Type B pancreatic cell (in vitro differentiated cells): ENCODE measurements around the gene NCOA7. TPM values are rescaled to one million over a fixed set of nuclear protein-coding genes. Genes with fewer than 3 reads are reported as not detected.

Source experiments
- DNase-seq: peaks from one replicate; pipeline ENCODE4 v3.0.0; 2021; ENCODE audit warnings: mixed read lengths; ENCODE audit not compliant: unreplicated experiment; ENCODE audit errors: extremely low spot score
- H3K27ac Mint-ChIP-seq: 2 replicates; pipeline ENCODE4 v1.8.0; 2021; ENCODE audit warnings: mild to moderate bottlenecking, mixed read lengths
- H3K27me3 Mint-ChIP-seq: 2 replicates; pipeline ENCODE4 v1.8.0; 2021; ENCODE audit warnings: mixed read lengths
- H3K36me3 Mint-ChIP-seq: 2 replicates; pipeline ENCODE4 v1.8.0; 2021; ENCODE audit warnings: mixed read lengths
- H3K4me1 Mint-ChIP-seq: one replicate; pipeline ENCODE4 v1.8.0; 2021; ENCODE audit warnings: mixed read lengths; ENCODE audit not compliant: unreplicated experiment
- H3K4me3 Mint-ChIP-seq: 2 replicates; pipeline ENCODE4 v1.8.0; 2021; ENCODE audit warnings: mild to moderate bottlenecking, mixed read lengths
- H3K9me3 Mint-ChIP-seq: 2 replicates; pipeline ENCODE4 v1.8.0; 2021; ENCODE audit warnings: mixed read lengths
- CTCF ChIP-seq: fragments of 200-600 bp; sonication (generic); conservative IDR thresholded peaks from 2 replicates; pipeline ENCODE4 v1.5.0; 2021; ENCODE audit warnings: antibody characterized with exemption, mild to moderate bottlenecking
- total RNA-seq: library from RNA; stranded (reverse); gene quantifications from 2 replicates; pipeline ENCODE4 v1.2.1, GENCODE V29; 2021; ENCODE audit warnings: low replicate concordance

The NCOA7 gene
- total RNA-seq, 1 donor from 2014 or later, result 29.9 TPM

GRCh38 chr6:125753218-125753936 lies 37.4 kb upstream of the NCOA7 start:
- no peaks in the 10 kb centered on the region for H3K9me3 Mint-ChIP-seq
- H3K4me3 Mint-ChIP-seq, result peak overlapping the region; percentile 31
- H3K36me3 Mint-ChIP-seq, result peaks cover 6% of the 10 kb centered on the region
- H3K4me1 Mint-ChIP-seq, result peaks cover 21% of the 10 kb centered on the region
- TF ChIP-seq CTCF, result peak; percentile 73
- DNase-seq, result no peak
- peaks cover 34% of the 10 kb centered on the region for H3K27me3 Mint-ChIP-seq
- no peak overlapping the region for H3K27ac Mint-ChIP-seq

GRCh38 chr6:125753937-125754259 lies 36.9 kb upstream of the NCOA7 start:
- no peaks in the 10 kb centered on the region for H3K9me3 Mint-ChIP-seq
- H3K4me3 Mint-ChIP-seq, result no peak overlapping the region
- peaks cover 21% of the 10 kb centered on the region for H3K4me1 Mint-ChIP-seq
- peaks cover 8% of the 10 kb centered on the region for H3K36me3 Mint-ChIP-seq
- H3K27me3 Mint-ChIP-seq, result peaks cover 29% of the 10 kb centered on the region
- peak; percentile 41 for TF ChIP-seq CTCF
- H3K27ac Mint-ChIP-seq, result no peak overlapping the region
- no peak for DNase-seq

- peaks cover 10% of the 10 kb centered on the region for H3K36me3 Mint-ChIP-seq
- no peaks in the 10 kb centered on the region for H3K9me3 Mint-ChIP-seq
- H3K27ac Mint-ChIP-seq, result no peak overlapping the region
- H3K4me1 Mint-ChIP-seq, result peaks cover 21% of the 10 kb centered on the region
- no peak overlapping the region for H3K4me3 Mint-ChIP-seq
- TF ChIP-seq CTCF, result no peak
- H3K27me3 Mint-ChIP-seq, result peaks cover 29% of the 10 kb centered on the region
- no peak for DNase-seq
Measured at GRCh38 chr6:125754566-125754965, 36.2 kb upstream of the NCOA7 start.

- H3K27ac Mint-ChIP-seq, result no peak overlapping the region
- H3K27me3 Mint-ChIP-seq, result no peaks in the 10 kb centered on the region
- no peaks in the 10 kb centered on the region for H3K9me3 Mint-ChIP-seq
- TF ChIP-seq CTCF, result peak; percentile 69
- H3K4me1 Mint-ChIP-seq, result peaks cover 5% of the 10 kb centered on the region
- DNase-seq, result no peak
- peak overlapping the region; percentile 31 for H3K4me3 Mint-ChIP-seq
- H3K36me3 Mint-ChIP-seq, result peaks cover 13% of the 10 kb centered on the region
Measured at GRCh38 chr6:125759184-125759902, 31.4 kb upstream of the NCOA7 start.

GRCh38 chr6:125759959-125760457 lies 30.8 kb upstream of the NCOA7 start:
- no peak for DNase-seq
- peaks cover 5% of the 10 kb centered on the region for H3K4me1 Mint-ChIP-seq
- H3K4me3 Mint-ChIP-seq, result no peak overlapping the region
- H3K27ac Mint-ChIP-seq, result no peak overlapping the region
- H3K36me3 Mint-ChIP-seq, result peaks cover 10% of the 10 kb centered on the region
- TF ChIP-seq CTCF, result no peak
- no peaks in the 10 kb centered on the region for H3K9me3 Mint-ChIP-seq
- no peaks in the 10 kb centered on the region for H3K27me3 Mint-ChIP-seq
